Activated CD8-positive, alpha-beta memory T cell treated with anti-CD3 and anti-CD28 coated beads, Interleukin-2, amount 50 U/mL, for 24 hours (primary cell): ENCODE data around the gene PARD3B.

Source experiments
- DNase-seq: peaks from one replicate; pipeline ENCODE4 v3.0.0-alpha.2; 2020; ENCODE audit errors: extremely low read depth

The PARD3B gene

GRCh38 chr2:204896146-204896545 is 350.9 kb downstream of the PARD3B start:
- DNase-seq, result no peak

DNA sequence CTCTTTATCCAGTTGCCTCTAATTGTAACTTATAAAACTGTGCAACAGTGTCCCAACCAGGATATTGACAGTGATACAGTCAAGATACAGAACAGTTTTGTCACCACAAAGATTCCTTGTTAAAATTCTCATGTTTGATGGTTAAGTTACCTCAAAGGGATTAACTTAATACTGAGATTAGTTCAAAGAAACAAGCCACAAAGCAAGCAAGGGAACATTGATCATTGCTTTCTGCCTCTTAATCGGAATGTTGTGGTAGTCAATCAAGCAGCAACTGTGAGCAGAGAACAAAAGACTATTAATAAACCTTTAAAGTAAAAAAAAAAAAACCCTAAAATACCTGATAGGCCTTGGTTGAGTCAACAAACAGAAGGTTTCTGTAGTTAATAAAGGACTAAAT is 352.3 kb downstream of the PARD3B start:
- no peak for DNase-seq

GRCh38 chr2:204898928-204899640 is 353.8 kb downstream of the PARD3B start:
- no peak for DNase-seq

DNA sequence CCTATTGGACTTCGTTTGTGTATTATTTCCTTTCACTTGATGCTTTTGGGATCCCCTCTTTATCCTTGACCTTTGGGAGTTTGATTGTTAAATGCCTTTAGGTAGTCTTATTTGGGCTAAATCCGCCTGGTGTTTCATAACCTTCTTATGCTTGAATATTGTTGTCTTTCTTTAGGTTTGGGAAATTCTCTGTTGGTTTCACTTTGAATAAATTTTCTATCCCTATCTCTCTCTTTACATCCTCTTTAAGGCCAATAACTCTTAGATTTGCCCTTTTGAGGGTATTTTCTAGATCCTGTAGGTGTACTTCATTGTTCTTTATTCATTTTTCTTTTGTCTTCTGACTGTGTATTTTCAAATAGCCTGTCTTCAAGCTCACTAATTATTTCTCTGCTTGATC is 354.7 kb downstream of the PARD3B start:
- no peak for DNase-seq

DNA sequence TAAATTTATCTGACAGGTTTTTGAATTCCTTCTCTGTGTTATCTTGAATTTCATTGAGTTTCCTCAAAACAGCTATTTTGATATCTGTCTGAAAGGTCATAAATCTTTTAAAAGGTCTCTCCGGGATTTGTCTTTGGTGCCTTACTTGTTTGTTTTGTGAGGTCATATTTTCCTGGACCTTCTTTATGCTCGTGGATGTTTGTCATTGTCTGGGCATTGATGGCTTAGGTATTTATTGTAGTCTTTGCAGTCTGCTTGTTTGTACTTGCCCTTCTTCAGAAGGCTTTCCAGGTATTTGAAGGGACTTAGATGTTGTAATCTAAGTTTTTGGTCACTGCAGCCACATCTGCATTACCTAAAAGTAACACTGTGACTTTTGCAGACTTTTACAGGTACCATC is 355.2 kb downstream of the PARD3B start:
- DNase-seq, result no peak

DNA sequence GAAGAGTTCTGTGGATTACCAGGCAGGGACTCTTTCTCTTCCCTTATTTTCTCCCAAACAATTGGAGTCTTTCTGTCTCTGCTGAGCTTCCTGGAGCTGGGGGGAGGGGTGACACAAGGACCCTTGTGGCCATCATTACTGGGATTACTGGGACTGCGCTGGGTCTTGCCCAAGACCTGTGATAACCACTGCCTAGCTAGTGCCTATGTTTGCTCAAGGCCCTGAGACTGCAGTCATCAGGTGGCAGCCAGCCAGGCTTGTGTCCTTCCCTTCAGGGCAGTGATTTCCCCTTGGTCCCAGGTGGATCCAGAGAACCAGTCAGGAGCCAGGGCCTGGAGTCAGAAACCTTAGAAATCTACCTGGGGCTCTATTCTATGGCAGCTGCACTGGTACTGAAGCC is 355.6 kb downstream of the PARD3B start:
- DNase-seq, result no peak

- no peak for DNase-seq
Measured at GRCh38 chr2:204901591-204901990, 356.3 kb downstream of the PARD3B start.

DNA sequence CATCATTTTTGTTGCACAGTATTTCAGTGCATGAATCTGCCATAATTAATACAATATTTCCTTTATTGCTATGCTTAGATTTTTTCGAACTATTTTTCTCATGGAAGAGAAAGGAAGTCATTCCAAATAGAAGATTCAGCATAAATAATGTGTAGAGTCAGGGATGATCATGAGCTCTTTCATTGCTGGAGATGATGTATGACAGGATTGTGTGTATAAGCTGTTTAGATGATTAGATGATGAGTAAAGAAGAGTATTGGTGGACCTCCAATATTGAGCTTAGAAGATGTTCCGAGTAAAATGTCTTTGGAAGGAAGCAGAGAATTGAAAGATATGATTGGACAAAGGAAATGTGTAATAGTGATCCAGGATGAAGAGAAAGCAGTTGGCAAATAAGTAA is 364.5 kb downstream of the PARD3B start:
- DNase-seq, result no peak

GRCh38 chr2:204913312-204913711 is 368.0 kb downstream of the PARD3B start:
- DNase-seq, result no peak

DNA sequence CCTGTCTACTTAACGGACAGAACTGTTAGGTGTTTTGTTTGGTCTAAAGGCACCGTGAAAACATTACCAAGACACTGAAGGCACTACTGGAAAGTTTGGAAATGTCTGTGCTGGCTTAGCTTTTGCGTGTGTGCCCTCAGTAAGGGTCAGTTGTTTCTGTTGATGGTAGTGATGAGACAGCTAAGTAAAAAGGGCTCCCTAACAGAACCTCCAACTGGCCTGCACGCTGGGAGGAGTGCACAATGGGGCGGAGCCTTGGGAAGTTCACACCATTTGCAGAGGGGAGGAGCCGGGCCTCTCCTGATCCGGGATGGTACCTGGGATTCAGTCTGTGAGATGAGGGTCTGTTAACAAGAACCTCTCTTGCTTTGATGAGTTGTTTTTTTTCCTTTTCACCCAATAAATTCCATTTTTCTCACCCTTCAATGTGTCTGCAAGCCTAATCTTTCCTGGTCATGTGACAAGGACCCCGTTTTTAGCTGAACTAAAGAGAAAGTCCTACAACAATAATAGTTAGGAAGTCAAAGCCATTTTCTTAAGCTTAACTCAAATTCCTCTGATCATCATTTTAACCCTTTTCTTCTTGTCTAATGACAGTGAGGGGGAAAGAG is 368.7 kb downstream of the PARD3B start:
- no peak for DNase-seq

GRCh38 chr2:204914708-204915107 is 369.4 kb downstream of the PARD3B start:
- no peak for DNase-seq

GRCh38 chr2:204917089-204917701 is 371.9 kb downstream of the PARD3B start:
- DNase-seq, result no peak

GRCh38 chr2:204920776-204921175 is 375.5 kb downstream of the PARD3B start:
- no peak for DNase-seq

DNA sequence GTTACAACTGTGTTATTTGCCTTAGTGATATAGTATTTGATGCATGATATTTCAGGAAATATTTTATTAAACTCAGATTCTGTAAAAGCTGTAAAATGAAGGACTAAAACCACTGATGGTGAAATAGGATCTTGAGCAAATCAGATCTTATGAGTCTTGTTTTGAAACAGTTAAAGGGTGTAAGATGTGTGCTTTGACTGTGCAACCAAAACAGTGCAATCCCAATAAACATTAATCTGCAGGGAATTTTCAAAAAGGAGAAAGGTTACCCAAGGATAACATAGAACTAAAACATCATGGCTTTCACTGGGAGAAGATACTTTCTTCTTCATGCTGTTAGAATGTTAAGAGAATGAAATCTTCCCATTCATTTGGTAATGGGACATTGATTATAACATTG is 378.7 kb downstream of the PARD3B start:
- DNase-seq, result no peak

- DNase-seq, result no peak
Measured at GRCh38 chr2:204931562-204931961, 386.3 kb downstream of the PARD3B start.

GRCh38 chr2:204933735-204934374 is 388.6 kb downstream of the PARD3B start:
- DNase-seq, result no peak

DNA sequence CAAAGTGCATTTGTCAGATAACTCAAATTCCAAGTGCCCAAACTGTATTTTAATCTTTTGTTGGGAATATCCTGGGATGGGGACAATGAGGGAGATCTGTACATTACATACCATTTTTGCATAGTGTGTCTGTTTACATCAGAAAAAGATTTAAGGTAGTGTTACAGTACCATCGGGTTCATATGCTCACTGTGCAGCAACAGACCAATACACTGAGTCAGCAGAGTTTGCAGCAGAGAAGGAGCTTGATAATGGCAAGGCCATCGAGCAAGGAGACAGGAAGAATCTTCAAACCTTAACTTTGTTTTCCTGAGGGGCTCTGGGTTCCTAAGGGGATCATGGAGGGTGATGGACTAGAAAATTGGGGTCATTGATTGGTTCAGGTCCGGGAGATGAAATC is 399.7 kb downstream of the PARD3B start:
- DNase-seq, result no peak

DNA sequence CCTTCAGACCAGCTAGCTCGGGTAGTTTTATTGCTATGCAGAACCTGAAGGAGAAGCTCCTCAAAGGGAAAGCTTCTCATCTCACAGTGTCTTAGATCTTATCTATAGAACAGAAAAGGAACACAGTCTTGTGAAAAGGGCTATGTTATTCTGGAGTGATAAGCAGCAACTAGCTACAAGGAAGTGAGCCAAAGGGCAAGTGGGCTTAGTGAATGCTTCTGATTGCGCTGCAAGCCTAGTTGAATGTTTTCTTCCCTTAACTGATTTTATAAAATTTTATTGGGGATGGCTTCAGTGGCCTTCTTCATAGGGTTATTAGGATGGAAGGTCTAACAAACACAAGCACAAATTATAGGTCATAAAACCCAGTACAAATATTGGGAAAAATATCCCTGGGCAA is 400.1 kb downstream of the PARD3B start:
- DNase-seq, result no peak

GRCh38 chr2:204946892-204947291 is 401.6 kb downstream of the PARD3B start:
- DNase-seq, result no peak

DNA sequence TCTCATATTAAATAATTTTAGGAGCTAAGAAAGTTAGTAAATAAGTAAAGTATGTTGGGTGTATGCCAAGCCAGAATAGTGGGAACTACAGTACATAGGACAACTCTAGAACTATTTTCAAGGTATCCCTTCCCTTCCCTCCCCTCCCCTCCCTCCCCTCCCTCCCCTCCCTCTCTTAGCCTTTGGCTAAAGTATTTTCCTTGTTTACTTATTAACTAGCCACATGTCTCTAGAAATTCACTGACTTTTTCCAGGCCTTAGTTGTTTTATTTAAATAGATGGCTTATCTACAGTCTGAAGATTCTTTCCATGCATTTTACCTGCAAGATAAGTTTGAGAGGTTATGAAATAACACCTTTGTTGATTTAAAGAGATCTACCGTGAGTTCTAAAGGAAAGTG is 402.1 kb downstream of the PARD3B start:
- no peak for DNase-seq

DNA sequence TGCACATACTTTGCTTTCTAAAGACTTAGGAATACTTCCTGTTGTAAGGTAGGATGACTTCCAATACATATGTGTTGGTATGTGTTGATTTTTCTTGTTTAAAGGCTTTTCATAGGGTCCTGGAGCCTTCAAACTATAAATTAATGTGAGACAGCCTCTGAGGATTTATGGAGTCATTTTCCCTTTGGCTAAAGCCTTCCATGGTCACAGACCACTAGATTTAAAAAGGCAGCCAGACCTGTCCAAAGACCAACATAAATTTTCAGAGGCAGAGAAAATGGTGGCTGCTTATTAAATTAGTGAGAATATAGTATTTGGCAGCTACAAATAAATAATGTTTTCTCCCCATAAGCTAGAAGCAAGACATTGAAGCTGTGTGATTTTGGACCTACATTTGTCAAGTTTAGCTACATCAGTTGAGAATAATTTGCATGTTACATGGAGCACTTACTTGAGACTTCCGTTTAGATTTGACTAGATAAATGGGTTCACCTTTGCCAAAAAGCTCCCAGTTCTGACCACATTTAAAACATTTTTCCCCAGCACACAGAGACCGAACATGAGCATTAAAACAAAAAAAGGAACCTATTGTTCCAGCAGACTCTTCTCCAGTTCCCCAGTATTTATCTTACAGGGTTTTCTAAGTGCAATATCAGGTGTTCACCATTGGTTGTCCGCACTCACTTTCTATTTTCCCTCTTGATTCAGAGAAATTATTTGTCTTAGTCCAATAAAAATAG is 402.9 kb downstream of the PARD3B start:
- no peak for DNase-seq

DNA sequence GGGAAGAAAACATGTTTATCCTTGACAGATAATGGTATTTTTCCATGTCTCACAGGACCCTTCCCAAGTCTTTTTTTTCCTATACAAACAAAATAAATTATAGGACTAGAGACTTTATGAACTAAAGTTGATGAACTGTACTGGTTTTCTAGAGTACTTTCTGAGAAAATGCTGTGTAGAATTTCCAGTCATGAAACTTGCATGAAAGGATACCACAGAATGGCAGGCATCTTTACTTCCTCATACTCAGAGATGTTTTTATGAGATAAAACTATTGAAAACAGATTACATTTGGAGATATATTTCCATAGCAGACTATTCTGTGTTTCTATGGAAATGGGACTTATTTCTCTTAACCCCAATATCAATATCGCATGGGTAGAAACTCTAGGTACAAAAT is 403.5 kb downstream of the PARD3B start:
- no peak for DNase-seq
